GM20000 (cell line): ENCODE data around the gene PRKD1.
"Not testable (repeated sequence)": the region's sequence is repeated elsewhere in the genome, so short reads cannot be mapped to it uniquely, and the experiment has no call there.

ENCODE experiments used
- DNase-seq: peaks from one replicate; pipeline ENCODE4 v3.0.0; 2012; ENCODE audit warnings: low spot score
- CTCF ChIP-seq: IDR thresholded peaks from 2 replicates; pipeline ENCODE4 v1.5.1; 2012; ENCODE audit warnings: mild to moderate bottlenecking, control low read depth; ENCODE audit errors: extremely low read depth, missing control alignments

The PRKD1 gene

DNA sequence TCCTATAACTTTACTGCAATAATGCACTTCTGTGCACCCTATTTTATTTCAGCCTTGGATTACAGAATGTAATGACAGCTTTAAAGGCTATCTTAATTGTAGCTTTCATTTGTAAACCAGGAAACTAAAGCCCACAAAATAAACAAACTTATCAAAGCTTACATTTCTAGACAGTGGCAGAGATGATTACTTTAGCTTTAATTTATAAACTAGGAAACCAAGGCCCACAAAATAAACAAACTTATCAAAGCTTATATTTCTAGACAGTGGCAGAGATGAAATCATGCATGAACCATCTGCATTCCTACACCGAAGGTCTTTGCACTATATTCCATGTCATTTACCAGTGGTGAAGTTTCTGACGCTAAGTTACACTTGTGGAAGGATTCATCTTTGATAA is 74.4 kb downstream of the PRKD1 start:
- DNase-seq, result no peak
- TF ChIP-seq CTCF, result no peak

DNA sequence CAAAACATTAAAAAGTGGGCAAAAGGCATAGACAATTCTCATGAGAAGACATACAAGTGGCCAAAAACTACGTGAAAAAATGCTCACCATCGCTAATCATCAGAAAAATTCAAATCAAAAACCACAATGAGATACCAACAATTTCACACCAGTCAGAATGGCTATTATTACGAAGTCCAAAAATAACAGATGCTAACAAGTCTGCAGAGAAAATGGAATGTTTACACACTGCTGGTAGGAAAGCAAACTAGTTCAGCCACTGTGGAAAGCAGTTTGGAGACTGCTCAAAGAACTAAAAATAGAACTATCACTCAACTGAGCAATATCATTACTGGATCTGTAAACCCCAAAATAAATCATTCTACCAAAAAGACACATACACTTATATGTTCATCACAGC is 76.2 kb downstream of the PRKD1 start:
- no peak for TF ChIP-seq CTCF
- no peak for DNase-seq

GRCh38 chr14:29847056-29847380 is 80.6 kb downstream of the PRKD1 start:
- TF ChIP-seq CTCF, result no peak
- no peak for DNase-seq

DNA sequence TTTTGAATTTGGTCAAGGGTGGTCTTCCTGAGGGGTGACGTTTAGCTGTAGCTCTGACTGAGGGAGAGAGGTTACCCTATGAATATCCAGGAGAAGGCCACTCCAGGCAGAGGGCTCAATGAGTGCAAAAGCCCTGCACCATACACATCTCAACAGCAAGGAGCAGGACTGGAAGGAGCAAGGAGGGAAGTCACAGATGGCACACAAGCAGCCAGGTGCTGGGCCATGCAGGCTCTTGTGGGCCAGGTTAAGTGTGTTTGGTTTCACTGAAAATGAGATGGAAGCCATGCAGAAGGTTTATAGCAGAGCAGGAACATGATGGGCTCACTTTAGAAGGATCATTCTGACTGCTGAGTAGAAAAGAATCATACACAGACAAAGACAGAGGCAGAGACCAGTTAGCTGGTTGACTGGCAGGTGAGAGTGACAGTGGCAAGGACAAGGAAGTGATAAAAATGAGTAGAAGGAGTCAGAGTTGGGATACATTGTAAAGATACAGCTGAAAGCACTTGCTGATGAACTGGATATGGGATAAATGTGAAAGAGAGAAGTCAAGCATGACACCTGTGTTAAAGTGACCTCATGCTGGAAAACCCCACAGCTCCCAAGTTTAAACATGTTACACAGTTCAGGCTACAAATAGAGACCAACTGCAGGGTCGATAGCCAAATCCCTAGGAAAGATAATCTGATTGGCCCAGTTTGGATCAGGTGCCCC is 81.2 kb downstream of the PRKD1 start:
- DNase-seq, result no peak
- no peak for TF ChIP-seq CTCF

- DNase-seq, result no peak
- TF ChIP-seq CTCF, result no peak
Measured at GRCh38 chr14:29843981-29844380, 83.7 kb downstream of the PRKD1 start.

DNA sequence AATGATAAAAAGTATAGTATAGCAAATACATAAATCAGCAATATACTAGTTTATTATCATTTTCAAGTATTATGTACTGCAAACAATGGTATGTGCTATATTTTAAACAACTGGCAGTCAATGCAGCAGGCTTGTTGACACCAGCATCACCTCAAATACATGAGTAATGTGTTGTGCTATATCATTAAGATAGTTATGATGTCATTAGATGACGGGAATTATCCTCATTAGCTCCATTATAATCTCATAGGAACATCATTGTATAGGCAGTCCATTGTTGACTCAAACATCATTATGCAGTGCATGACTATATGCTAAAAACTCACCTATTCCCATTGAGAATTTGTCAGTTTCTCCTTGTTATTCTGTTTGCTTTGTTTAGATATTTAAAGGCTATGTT is 85.4 kb downstream of the PRKD1 start:
- DNase-seq, result no peak
- TF ChIP-seq CTCF, result no peak

DNA sequence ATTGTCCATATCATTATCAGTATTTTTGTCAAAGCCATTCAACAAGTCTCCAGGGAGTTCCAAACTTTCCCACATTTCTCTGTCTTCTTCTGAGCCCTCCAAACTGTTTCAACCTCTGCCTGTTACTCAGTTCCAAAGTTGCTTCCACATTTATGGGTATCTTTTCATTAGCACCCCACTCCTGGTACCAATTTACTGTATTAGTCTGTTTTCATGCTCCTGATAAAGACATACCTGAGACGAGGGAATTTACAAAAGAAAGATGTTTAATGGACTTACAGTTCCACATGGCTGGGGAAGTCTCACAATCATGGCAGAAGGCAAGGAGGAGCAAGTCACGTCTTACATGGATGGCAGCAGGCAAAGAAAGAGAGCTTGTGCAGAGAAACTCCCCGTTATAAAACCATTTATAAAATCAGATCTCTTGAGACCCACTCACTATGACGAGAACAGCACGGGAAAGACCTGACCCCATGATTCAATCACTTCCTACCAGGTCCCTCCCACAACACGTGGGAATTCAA is 87.2 kb downstream of the PRKD1 start:
- not testable (repeated sequence) for DNase-seq

- DNase-seq, result not testable (repeated sequence)
Measured at GRCh38 chr14:29839691-29840090, 88.0 kb downstream of the PRKD1 start.
